PC-3 (cell line): Measurements from ENCODE around the gene WDR53. TPM values are rescaled to one million over a fixed set of nuclear protein-coding genes. Genes with fewer than 3 reads are reported as not detected.

ENCODE experiments used
- ATAC-seq: fragments of 200-7000 bp; cut with Tn5 transposase; 2 replicates; pipeline ENCODE4 v1.9.1; 2020; ENCODE audit warnings: mild to moderate bottlenecking, moderate library complexity
- BruUV-seq: library from RNA; stranded (reverse); fragments of 400-500 nt; replicated peaks from 2 replicates; lab custom pipeline; 2021; lab: Mats Ljungman, UMichigan
- CTCF ChIA-PET: fragments of 300-600 bp; sonication (Branson Sonifier 250); formaldehyde crosslinking; loops from one replicate; lab custom pipeline; 2022; ENCODE audit warnings: antibody characterized with exemption; lab: Charles Lee
- POLR2A ChIA-PET: fragments of 300-600 bp; sonication (Branson Sonifier 250); formaldehyde crosslinking; loops from one replicate; lab custom pipeline; 2022; ENCODE audit warnings: antibody characterized with exemption; ENCODE audit not compliant: unreplicated experiment; lab: Charles Lee
- DNase-seq: peaks from one replicate; pipeline ENCODE4 v3.0.0-alpha.2; 2015
- H2AFZ ChIP-seq: fragments of 300-600 bp; sonication (generic); 2 replicates; pipeline ENCODE4 v1.6.0; 2016; ENCODE audit warnings: antibody characterized with exemption, low read length
- H3F3A ChIP-seq: fragments of 300-600 bp; sonication (generic); one replicate; pipeline ENCODE4 v1.6.0; 2017; ENCODE audit warnings: antibody characterized with exemption, low read length, control low read depth, mild to moderate bottlenecking; ENCODE audit not compliant: unreplicated experiment
- H3K27ac ChIP-seq: fragments of 300-600 bp; sonication (generic); 2 replicates; pipeline ENCODE4 v1.5.1; 2016; ENCODE audit warnings: mild to moderate bottlenecking, low read length
- H3K27me3 ChIP-seq: fragments of 300-600 bp; sonication (generic); 2 replicates; pipeline ENCODE4 v1.6.1; 2016; ENCODE audit warnings: low read length, mixed read lengths
- H3K36me3 ChIP-seq: fragments of 300-600 bp; sonication (generic); 2 replicates; pipeline ENCODE4 v1.6.1; 2016; ENCODE audit warnings: low read depth, mixed run types, low read length, mixed read lengths
- H3K4me1 ChIP-seq: fragments of 300-600 bp; sonication (generic); 2 replicates; pipeline ENCODE4 v1.5.1; 2016; ENCODE audit warnings: low read length; ENCODE audit not compliant: insufficient read depth
- H3K4me2 ChIP-seq: fragments of 300-600 bp; sonication (generic); 2 replicates; pipeline ENCODE4 v1.6.0; 2016; ENCODE audit warnings: low read length
- H3K4me3 ChIP-seq: fragments of 300-600 bp; sonication (generic); 2 replicates; pipeline ENCODE4 v1.5.1; 2016; ENCODE audit warnings: mild to moderate bottlenecking, low read length, mixed read lengths
- H3K79me2 ChIP-seq: fragments of 300-600 bp; sonication (generic); 2 replicates; pipeline ENCODE4 v1.6.1; 2017; ENCODE audit warnings: low read length, mixed read lengths
- H3K9ac ChIP-seq: fragments of 300-600 bp; sonication (generic); 2 replicates; pipeline ENCODE4 v1.6.0; 2016; ENCODE audit warnings: mild to moderate bottlenecking, low read length
- H3K9me2 ChIP-seq: fragments of 300-600 bp; sonication (generic); replicated peaks from 2 replicates; pipeline ENCODE4 v1.6.1; 2016; ENCODE audit warnings: mixed run types, low read length, mixed read lengths
- H3K9me3 ChIP-seq: fragments of 300-600 bp; sonication (generic); 2 replicates; pipeline ENCODE4 v1.6.1; 2016; ENCODE audit warnings: low read length, mixed read lengths
- H4K20me1 ChIP-seq: fragments of 300-600 bp; sonication (generic); 2 replicates; pipeline ENCODE4 v1.6.1; 2016; ENCODE audit warnings: low read length, mixed read lengths
- CTCF ChIP-seq: fragments of 300-600 bp; sonication (generic); conservative IDR thresholded peaks from 2 replicates; pipeline ENCODE4 v1.5.1; 2017; ENCODE audit warnings: antibody characterized with exemption, low read depth, mild to moderate bottlenecking, low read length
- EZH2 ChIP-seq: fragments of 300-600 bp; sonication (generic); IDR thresholded peaks from one replicate; pipeline ENCODE4 v1.6.1; 2017; ENCODE audit warnings: antibody characterized with exemption, mild to moderate bottlenecking, low read length; ENCODE audit not compliant: unreplicated experiment
- EZH2phosphoT487 ChIP-seq: fragments of 300-600 bp; sonication (generic); IDR thresholded peaks from 2 replicates; pipeline ENCODE4 v1.6.1; 2018; ENCODE audit warnings: mild to moderate bottlenecking, antibody characterized with exemption, low read length, borderline replicate concordance
- intact Hi-C: fragments of 100-400 bp; cut with micrococcal nuclease; formaldehyde crosslinking; loops from 2 replicates; pipeline ENCODE4 v1.9.0; 2023
- total RNA-seq: library from RNA; depleted of rRNA; stranded (reverse); fragments of >200 nt; gene quantifications from 2 replicates; pipeline ENCODE4 v1.2.3, GENCODE V29; 2014

The WDR53 gene
- total RNA-seq, 1 experiment from 2014 or later = 11.7 TPM

DNA sequence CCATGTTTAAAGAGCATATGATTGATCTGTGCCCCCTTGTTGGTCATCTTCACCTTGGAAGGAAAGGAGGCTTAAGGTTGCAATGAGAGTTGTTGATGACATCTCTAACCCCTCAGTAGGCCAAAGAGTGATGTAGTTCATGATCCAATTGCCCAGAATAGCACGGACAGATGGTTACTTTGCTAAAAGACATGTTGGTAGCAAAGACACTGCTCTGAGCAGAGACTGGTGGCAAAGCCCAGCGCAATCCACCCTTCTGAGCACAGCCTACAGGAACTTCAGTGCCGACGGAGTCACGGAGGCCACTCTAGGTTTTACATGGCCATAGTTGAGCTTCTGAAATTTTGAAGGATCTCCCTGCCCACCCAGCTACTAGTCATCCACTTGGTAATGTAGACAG lies 21.9 kb upstream of the WDR53 start:
- Histone ChIP-seq H4K20me1 (no peaks in the 10 kb centered on the region), H3F3A (no peaks in the 10 kb centered on the region), H3K79me2 (no peaks in the 10 kb centered on the region), H3K27ac (no peak overlapping the region), H3K4me1 (no peaks in the 10 kb centered on the region), H3K4me2 (no peak overlapping the region), H3K9ac (no peak overlapping the region), H3K9me3 (no peaks in the 10 kb centered on the region), H3K4me3 (no peak overlapping the region), H3K36me3 (peaks cover 12% of the 10 kb centered on the region), H2AFZ (no peak overlapping the region), H3K9me2 (no peaks in the 10 kb centered on the region), H3K27me3 (no peaks in the 10 kb centered on the region)
- DNase-seq (no peak), ATAC-seq (no peak)
- ChIA-PET CTCF (interaction anchor here (1.1 kb wide), 1 partner anchor 104 kb away, joined by 4 read pairs; no protein-coding TSS in a partner anchor), POLR2A (interaction anchor here (0.5 kb wide), 1 partner anchor 34 kb away, joined by 4 read pairs; no protein-coding TSS in a partner anchor)
- TF ChIP-seq CTCF = no peak
- no peak for TF ChIP-seq EZH2phosphoT487
- no peak for TF ChIP-seq EZH2
- BruUV-seq = no TSS peak
- intact Hi-C loops = no loop called here

DNA sequence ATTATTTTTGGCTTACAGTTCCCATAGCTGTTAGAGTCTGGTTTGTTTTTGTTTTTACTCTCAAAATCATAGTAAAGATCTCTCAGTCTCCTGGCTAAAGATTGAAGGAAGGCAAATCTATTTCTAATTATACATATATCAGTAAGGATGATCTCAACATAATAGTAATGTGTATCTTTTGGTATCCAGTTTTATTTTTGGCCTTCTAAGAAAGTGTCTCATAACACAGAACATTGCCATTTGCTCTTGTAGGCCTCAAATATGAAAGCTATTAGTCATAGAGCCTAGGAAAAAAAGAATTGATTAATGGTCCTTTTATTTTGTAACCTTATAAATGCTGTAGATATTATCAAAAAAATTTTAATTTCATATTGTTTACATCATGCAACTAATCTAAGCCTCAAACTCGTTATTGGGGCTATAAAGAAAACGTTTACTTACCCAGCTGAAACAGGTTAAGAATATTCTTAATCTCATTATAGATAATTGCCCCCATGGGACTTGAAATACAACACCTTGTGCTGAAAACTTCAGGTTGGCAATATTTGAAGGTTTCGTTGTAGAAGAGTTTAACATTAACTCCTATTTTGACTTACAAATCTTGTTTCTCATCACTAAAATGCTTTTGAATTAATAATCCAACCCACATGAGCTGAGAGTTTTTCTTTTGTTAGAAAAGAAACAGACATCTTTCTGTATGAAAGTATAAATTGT lies 16.8 kb upstream of the WDR53 start:
- no peak overlapping the region for H3K4me2 ChIP-seq
- no peak overlapping the region for H3K27ac ChIP-seq

More for the DNA sequence above, 16.8 kb upstream of the WDR53 start:
- intact Hi-C loops = no loop called here
- TF ChIP-seq CTCF (no peak), EZH2 (no peak), EZH2phosphoT487 (no peak)
- DNase-seq (no peak), ATAC-seq (no peak)
- CTCF ChIA-PET = no interaction called here
- BruUV-seq = no TSS peak
- no peaks in the 10 kb centered on the region for H3K4me1 ChIP-seq
- no peak overlapping the region for H3K9ac ChIP-seq
- no peak overlapping the region for H3K4me3 ChIP-seq
- H3F3A ChIP-seq = no peaks in the 10 kb centered on the region
- H3K79me2 ChIP-seq = peaks cover 12% of the 10 kb centered on the region; the same call in 1 of the 2 replicates
- H3K27me3 ChIP-seq = no peaks in the 10 kb centered on the region
- peaks cover 28% of the 10 kb centered on the region for H3K36me3 ChIP-seq
- no peaks in the 10 kb centered on the region for H3K9me2 ChIP-seq
- POLR2A ChIA-PET = no interaction called here
- no peaks in the 10 kb centered on the region for H4K20me1 ChIP-seq
- no peak overlapping the region for H2AFZ ChIP-seq
- no peaks in the 10 kb centered on the region for H3K9me3 ChIP-seq
